NCI-H1694 treated with DMSO at 0.1 percent for 48 hours (cell line): ENCODE results near the gene TNFSF13.
"Not testable (repeated sequence)": the region's sequence is repeated elsewhere in the genome, so short reads cannot be mapped to it uniquely, and the experiment has no call there.

Source experiments
- DNase-seq: peaks from one replicate; lab custom pipeline; 2025; lab: John Stamatoyannopoulos, UW

The TNFSF13 gene

DNA sequence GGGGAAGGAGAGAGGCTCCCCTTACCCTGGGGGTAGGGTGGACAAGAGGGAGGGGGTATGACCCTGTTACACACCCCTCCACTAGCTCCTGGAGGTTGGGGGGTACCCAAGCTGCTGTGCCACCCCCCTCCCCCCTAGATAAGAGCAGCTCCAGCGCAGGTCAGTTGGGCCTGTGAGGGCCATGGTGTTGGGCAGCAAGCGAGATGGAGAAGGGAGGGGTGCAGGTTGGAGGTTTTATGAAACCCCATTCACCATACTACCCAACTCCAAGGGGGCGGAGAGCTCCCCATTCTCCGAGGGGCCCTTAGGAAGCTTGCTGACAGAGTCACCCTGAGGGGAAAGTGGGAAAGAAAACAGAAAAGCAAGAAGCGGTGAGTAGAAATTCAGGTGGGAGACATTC, 33.0 kb downstream of the TNFSF13 start:
- DNase-seq = no peak

GRCh38 chr17:7592422-7593021, 34.0 kb downstream of the TNFSF13 start:
- no peak for DNase-seq

DNA sequence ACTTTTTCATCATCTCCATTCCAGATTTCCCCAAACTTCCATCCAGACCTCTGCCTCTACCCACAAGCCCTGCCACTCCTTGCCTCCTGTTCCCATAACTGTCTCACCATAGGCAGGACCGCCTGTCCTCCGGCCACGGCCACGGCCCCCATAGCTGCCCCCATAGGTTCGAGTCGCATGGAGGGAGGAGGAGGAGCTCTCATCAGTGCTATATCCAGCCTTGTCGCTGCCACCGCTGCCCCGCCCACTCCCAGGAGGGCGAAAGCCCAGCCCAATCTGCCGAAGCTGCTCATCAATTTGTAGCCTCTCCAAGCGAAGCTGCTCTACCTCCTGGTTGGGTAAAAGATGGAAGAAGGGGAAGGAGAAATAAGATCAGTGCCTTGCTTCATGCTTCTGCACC, 34.7 kb downstream of the TNFSF13 start:
- no peak for DNase-seq

DNA sequence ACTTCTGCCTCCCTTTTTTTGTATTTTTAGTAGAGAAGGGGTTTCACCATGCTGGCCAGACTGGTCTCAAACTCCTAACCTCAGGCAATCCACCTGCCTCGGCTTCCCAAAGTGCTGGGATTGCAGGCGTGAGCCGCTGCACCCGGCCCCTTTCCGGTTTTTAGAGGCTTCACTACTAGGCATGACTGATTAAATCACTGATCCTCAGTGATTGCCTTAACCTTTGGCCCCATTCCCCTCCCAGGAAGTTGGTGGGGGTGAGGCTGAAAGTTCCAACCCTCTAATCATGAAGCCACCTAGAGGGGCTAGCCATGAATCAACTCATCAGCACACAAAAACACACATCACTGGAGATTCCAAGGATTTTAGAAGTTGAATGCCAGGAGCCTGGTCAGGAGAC, 39.0 kb downstream of the TNFSF13 start:
- DNase-seq = not testable (repeated sequence)

- DNase-seq = no peak
These were observed 47.7 kb downstream of the TNFSF13 start for GRCh38 chr17:7606280-7606679.

DNA sequence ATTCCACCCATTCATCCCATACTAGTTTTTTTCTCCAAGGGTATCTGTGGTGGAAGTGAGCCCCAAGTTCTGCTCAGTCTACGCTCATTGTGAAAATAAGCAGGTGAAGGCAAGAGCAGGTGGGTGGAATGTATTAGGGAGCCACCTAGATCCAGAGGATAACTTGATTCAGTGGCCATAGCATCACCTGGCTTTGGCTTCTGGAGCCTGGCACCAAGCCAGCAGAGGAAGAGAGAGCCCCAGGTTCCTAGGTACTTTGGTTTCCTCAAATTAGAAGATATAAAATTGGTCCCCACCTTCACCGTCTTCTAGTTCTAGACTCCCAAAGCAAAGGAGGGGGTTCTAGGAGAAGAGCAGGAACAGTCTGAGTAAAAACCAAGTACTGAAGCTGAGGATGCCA, 52.1 kb downstream of the TNFSF13 start:
- DNase-seq = no peak
